ENCODE data around the gene FKBP15.
A peak's percentile ranks its signal among the peaks of the same experiment; 100 is the strongest.
"Not testable (repeated sequence)": the region's sequence is repeated elsewhere in the genome, so short reads cannot be mapped to it uniquely, and the experiment has no call there.

FKBP15 gene

GRCh38 chr9:113235701-113236255 lies 14.7 kb upstream of the FKBP15 start:
- DNase-seq (ENCODE audit: low spot score), result not testable (repeated sequence)

- no peak for DNase-seq (ENCODE audit: low spot score)
Observed at GRCh38 chr9:113231701-113232100, 10.6 kb upstream of the FKBP15 start.

GRCh38 chr9:113228130-113228665 lies 7.1 kb upstream of the FKBP15 start:
- no peak for DNase-seq (ENCODE audit: low spot score)

GRCh38 chr9:113227436-113227835 lies 6.4 kb upstream of the FKBP15 start:
- no peak for DNase-seq (ENCODE audit: low spot score)

GRCh38 chr9:113223963-113224362 lies 2.9 kb upstream of the FKBP15 start:
- DNase-seq (ENCODE audit: low spot score), result no peak

- no peak for DNase-seq (ENCODE audit: low spot score)
Observed at GRCh38 chr9:113222482-113222841, 1.4 kb upstream of the FKBP15 start.

- no peak for DNase-seq (ENCODE audit: low spot score)
Observed at GRCh38 chr9:113221800-113222481, 864 bp upstream of the FKBP15 start.

GRCh38 chr9:113220467-113221002 lies 542 bp downstream of the FKBP15 start:
- no peak for DNase-seq (ENCODE audit: low spot score)

- DNase-seq (ENCODE audit: low spot score), result peak; percentile 34
Observed at GRCh38 chr9:113219969-113220368, 1.1 kb downstream of the FKBP15 start.

GRCh38 chr9:113219186-113219936 lies 1.7 kb downstream of the FKBP15 start:
- no peak for DNase-seq (ENCODE audit: low spot score)

GRCh38 chr9:113216406-113216805 lies 4.7 kb downstream of the FKBP15 start:
- DNase-seq (ENCODE audit: low spot score), result no peak

GRCh38 chr9:113215132-113215531 lies 5.9 kb downstream of the FKBP15 start:
- peak; percentile 64 for DNase-seq (ENCODE audit: low spot score)

- DNase-seq (ENCODE audit: low spot score), result no peak
Observed at GRCh38 chr9:113210815-113211214, 10.3 kb downstream of the FKBP15 start.

- DNase-seq (ENCODE audit: low spot score), result no peak
Observed at GRCh38 chr9:113205861-113206260, 15.2 kb downstream of the FKBP15 start.

- no peak for DNase-seq (ENCODE audit: low spot score)
Observed at GRCh38 chr9:113205432-113205831, 15.6 kb downstream of the FKBP15 start.

GRCh38 chr9:113199683-113200329 lies 21.3 kb downstream of the FKBP15 start:
- DNase-seq (ENCODE audit: low spot score), result no peak

- no peak for DNase-seq (ENCODE audit: low spot score)
Observed at GRCh38 chr9:113192455-113192854, 28.6 kb downstream of the FKBP15 start.

- DNase-seq (ENCODE audit: low spot score), result no peak
Observed at GRCh38 chr9:113187929-113188595, 33.0 kb downstream of the FKBP15 start.

GRCh38 chr9:113186137-113186755 lies 34.8 kb downstream of the FKBP15 start:
- DNase-seq (ENCODE audit: low spot score), result no peak

- DNase-seq (ENCODE audit: low spot score), result no peak
Observed at GRCh38 chr9:113185271-113185670, 35.8 kb downstream of the FKBP15 start.

GRCh38 chr9:113184539-113184938 lies 36.5 kb downstream of the FKBP15 start:
- DNase-seq (ENCODE audit: low spot score), result no peak
